H1 (cell line): ENCODE measurements around the gene MYOD1. TPM values are rescaled to one million over a fixed set of nuclear protein-coding genes. Genes with fewer than 3 reads are reported as not detected.

Experiments used
- ATF3 ChIP-seq: IDR thresholded peaks from 2 replicates; pipeline ENCODE4 v1.6.1; 2011; ENCODE audit warnings: low read depth, mild to moderate bottlenecking, low read length; ENCODE audit not compliant: insufficient read depth
- CBX5 ChIP-seq: fragments of 300-800, 300-1000 bp; sonication (generic); IDR thresholded peaks from 2 replicates; pipeline ENCODE4 v1.7.1; 2016; ENCODE audit warnings: antibody characterized with exemption, low read length, low read depth
- CHD7 ChIP-seq: fragments of 300-600 bp; sonication (generic); IDR thresholded peaks from 2 replicates; pipeline ENCODE4 v1.7.1; 2012; ENCODE audit warnings: low read length, moderate library complexity, mild to moderate bottlenecking, inconsistent platforms; ENCODE audit not compliant: insufficient replicate concordance
- CTBP2 ChIP-seq: IDR thresholded peaks from 2 replicates; pipeline ENCODE4 v1.7.0; 2011; ENCODE audit warnings: borderline replicate concordance, mild to moderate bottlenecking, moderate library complexity, mixed read lengths, low read length; ENCODE audit not compliant: insufficient read depth, insufficient read length
- HDAC6 ChIP-seq: IDR thresholded peaks from one replicate; pipeline ENCODE4 v1.7.1; 2012; ENCODE audit warnings: low read depth, mild to moderate bottlenecking, inconsistent platforms, low read length, moderate library complexity
- JUN ChIP-seq: IDR thresholded peaks from 2 replicates; pipeline ENCODE4 v1.6.1; 2011; ENCODE audit warnings: low read depth, mild to moderate bottlenecking, improper control_type of control experiment, low read length
- KDM4A ChIP-seq: IDR thresholded peaks from one replicate; pipeline ENCODE4 v1.7.1; 2012; ENCODE audit warnings: low read depth, mild to moderate bottlenecking, moderate library complexity, low read length, inconsistent platforms; ENCODE audit not compliant: severe bottlenecking
- PHF8 ChIP-seq: fragments of 200-600 bp; sonication (generic); conservative IDR thresholded peaks from 2 replicates; pipeline ENCODE4 v1.7.1; 2012; ENCODE audit warnings: low read depth, mild to moderate bottlenecking, inconsistent platforms, low read length, moderate library complexity
- SIRT6 ChIP-seq: IDR thresholded peaks from one replicate; pipeline ENCODE4 v1.7.1; 2012; ENCODE audit warnings: low read length, inconsistent platforms
- TBP ChIP-seq: IDR thresholded peaks from 2 replicates; pipeline ENCODE4 v1.6.1; 2011; ENCODE audit warnings: low read depth, low read length, improper control_type of control experiment
- polyA plus RNA-seq, 7 experiments: library from polyadenylated mRNA; depleted of rRNA in 3 of 7; stranded (reverse) in 5 of 7; unstranded in 2 of 7; fragments of >200 nt in 5 of 7; fragments of 200-250 nt in 2 of 7; gene quantifications; 1 replicate in 5 of 7; 2 replicates in 1 of 7; 4 replicates in 1 of 7; pipeline versions ENCODE4 v1.2.1 to v1.2.3, GENCODE V29; 2011 to 2013; ENCODE audit warnings: missing spikeins in 2 of 7, mixed read lengths in 2 of 7
- total RNA-seq: library from RNA; stranded (reverse); fragmentation: NEBNext Ultra II Directional; extraction: Animal tissue kit (Norgen Biotek cat#: 25700); gene quantifications from 2 replicates; pipeline ENCODE4 v1.2.1, GENCODE V29; 2021

The MYOD1 gene
- total and polyA plus RNA-seq, 2 of the 8 experiments (the other 6 are each of a cell fraction or from before 2014, with no cell fraction given): not detected

GRCh38 chr11:17735818-17736578, 16.6 kb downstream of the MYOD1 start (continued):
- TF ChIP-seq CHD7: no peak
- TF ChIP-seq KDM4A: peak; percentile 63
- TF ChIP-seq HDAC6: no peak
- no peak for TF ChIP-seq CTBP2
- no peak for TF ChIP-seq TBP
- no peak for TF ChIP-seq ATF3
- no peak for TF ChIP-seq PHF8
- no peak for TF ChIP-seq CBX5
- TF ChIP-seq SIRT6: no peak
- TF ChIP-seq JUN: no peak
